ENCODE data around the gene GPR160. TPM values are rescaled to one million over a fixed set of nuclear protein-coding genes. Genes with fewer than 3 reads are reported as not detected.

Gene GPR160
- total RNA-seq, 1 experiment from 2014 or later, result 0.40 TPM

GRCh38 chr3:170075441-170076091 is 37.8 kb downstream of the GPR160 start:
- no peaks in the 10 kb centered on the region for H3K9me3 ChIP-seq (replicated peaks)
- no peak overlapping the region for H3K4me3 ChIP-seq
- no peaks in the 10 kb centered on the region for H3K27me3 ChIP-seq
- H3K36me3 ChIP-seq, result no peaks in the 10 kb centered on the region
- H3K27ac ChIP-seq, result no peak overlapping the region
- no peak for DNase-seq
- peaks cover 6% of the 10 kb centered on the region; the same call in 1 of the 2 replicates for H3K4me1 ChIP-seq

- Histone ChIP-seq H3K9me3 (replicated peaks) (no peaks in the 10 kb centered on the region), H3K27me3 (no peaks in the 10 kb centered on the region), H3K27ac (no peak overlapping the region), H3K4me1 (peaks cover 6% of the 10 kb centered on the region; the same call in 1 of the 2 replicates), H3K4me3 (no peak overlapping the region), H3K36me3 (no peaks in the 10 kb centered on the region)
- DNase-seq, result no peak
These were observed 39.0 kb downstream of the GPR160 start for GRCh38 chr3:170076715-170077238.

GRCh38 chr3:170077361-170077760 is 39.6 kb downstream of the GPR160 start:
- Histone ChIP-seq H3K4me1 (peaks cover 6% of the 10 kb centered on the region; the same call in 1 of the 2 replicates), H3K9me3 (replicated peaks) (no peaks in the 10 kb centered on the region), H3K27me3 (no peaks in the 10 kb centered on the region), H3K27ac (no peak overlapping the region), H3K4me3 (no peak overlapping the region), H3K36me3 (no peaks in the 10 kb centered on the region)
- DNase-seq, result no peak

GRCh38 chr3:170078620-170079281 is 41.0 kb downstream of the GPR160 start:
- H3K9me3 ChIP-seq (replicated peaks), result no peaks in the 10 kb centered on the region
- no peaks in the 10 kb centered on the region for H3K27me3 ChIP-seq
- no peaks in the 10 kb centered on the region for H3K36me3 ChIP-seq
- H3K27ac ChIP-seq, result no peak overlapping the region
- no peak overlapping the region for H3K4me3 ChIP-seq
- peak; percentile 33 to 66 for DNase-seq
- H3K4me1 ChIP-seq, result peaks cover 6% of the 10 kb centered on the region; the same call in 1 of the 2 replicates

- no peak for DNase-seq
- Histone ChIP-seq H3K4me3 (no peak overlapping the region), H3K27me3 (no peaks in the 10 kb centered on the region), H3K36me3 (peaks cover 1% of the 10 kb centered on the region; the same call in 1 of the 2 replicates), H3K27ac (no peak overlapping the region), H3K4me1 (peaks cover 6% of the 10 kb centered on the region; the same call in 1 of the 2 replicates), H3K9me3 (replicated peaks) (no peaks in the 10 kb centered on the region)
These were observed 41.9 kb downstream of the GPR160 start for GRCh38 chr3:170079536-170080165.

DNA sequence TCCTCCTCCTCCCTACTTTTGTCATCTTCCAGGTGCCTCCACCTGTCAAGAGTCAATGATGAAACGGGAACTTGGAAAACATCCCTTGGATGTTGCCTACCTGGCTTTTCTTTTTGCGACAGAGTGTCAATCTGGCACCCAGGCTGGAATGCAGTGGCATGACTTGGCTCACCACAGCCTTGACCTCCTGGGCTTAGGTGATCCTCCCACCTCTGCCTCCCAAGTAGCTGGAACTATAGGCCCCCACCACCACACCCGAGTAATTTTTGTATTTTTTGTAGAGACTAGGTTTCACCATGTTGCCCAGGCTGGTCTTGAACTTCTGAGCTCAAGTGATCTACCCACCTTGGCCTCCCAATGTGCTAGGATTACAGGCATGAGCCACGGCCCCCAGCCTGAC is 42.8 kb downstream of the GPR160 start:
- Histone ChIP-seq H3K27me3 (no peaks in the 10 kb centered on the region), H3K9me3 (replicated peaks) (no peaks in the 10 kb centered on the region)

DNA sequence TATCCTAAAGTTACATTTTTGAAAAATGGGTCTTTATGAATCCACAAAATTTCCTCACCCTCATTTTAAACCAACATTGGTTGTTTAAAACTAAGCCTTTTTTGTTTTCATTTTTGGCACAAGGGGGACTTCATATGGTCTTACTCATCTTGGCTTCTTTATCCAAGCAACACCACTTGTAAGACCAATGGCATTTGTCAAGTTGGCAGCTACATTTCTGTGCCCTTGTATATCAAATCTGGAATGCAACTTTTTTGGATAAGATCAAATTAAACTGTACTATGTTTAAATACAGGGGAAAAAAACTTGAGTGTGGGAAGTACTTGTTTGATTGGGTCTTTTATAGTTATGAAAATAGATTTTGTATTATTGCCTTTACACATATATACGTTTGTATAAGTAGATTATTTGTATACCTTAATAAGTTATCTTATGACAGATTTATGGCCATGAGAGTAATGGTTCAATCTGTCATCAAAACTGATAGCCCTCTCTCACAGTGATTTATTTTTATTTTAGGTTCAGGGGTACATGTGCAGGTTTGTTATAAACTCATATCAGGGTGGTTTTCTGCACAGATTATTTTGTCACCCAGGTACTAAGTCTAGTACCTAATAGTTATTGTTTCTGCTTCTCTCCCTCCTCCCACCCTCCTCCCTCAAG is 43.4 kb downstream of the GPR160 start:
- peaks cover 6% of the 10 kb centered on the region; the same call in 1 of the 2 replicates for H3K4me1 ChIP-seq
- no peak overlapping the region for H3K27ac ChIP-seq
- H3K9me3 ChIP-seq (replicated peaks), result no peaks in the 10 kb centered on the region
- H3K36me3 ChIP-seq, result peaks cover 15% of the 10 kb centered on the region
- DNase-seq, result no peak
- no peak overlapping the region for H3K4me3 ChIP-seq
- no peaks in the 10 kb centered on the region for H3K27me3 ChIP-seq

More for the DNA sequence above, 42.8 kb downstream of the GPR160 start:
- H3K4me3 ChIP-seq, result no peak overlapping the region
- H3K27ac ChIP-seq, result no peak overlapping the region
- peaks cover 9% of the 10 kb centered on the region for H3K36me3 ChIP-seq
- peaks cover 6% of the 10 kb centered on the region; the same call in 1 of the 2 replicates for H3K4me1 ChIP-seq
- no peak for DNase-seq

DNA sequence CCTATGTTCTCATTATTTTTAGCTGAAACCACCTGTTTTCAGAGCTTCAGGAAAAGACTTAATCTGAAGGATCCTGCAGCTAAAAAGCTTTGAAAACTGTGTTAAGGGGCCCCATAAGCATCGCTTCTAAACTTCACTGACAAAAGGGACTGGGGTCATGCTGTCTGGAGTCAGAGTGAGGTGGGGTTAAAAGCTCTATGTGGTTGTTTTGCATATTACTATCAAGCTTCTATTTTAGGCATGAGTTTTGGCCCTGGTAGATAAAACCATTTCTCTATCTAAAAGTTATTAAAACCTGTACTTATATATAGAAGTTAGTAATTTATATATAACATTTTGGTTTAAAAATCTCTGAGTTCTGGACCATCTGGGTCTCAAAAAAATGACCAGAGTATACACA is 45.5 kb downstream of the GPR160 start:
- H3K27me3 ChIP-seq, result no peaks in the 10 kb centered on the region
- no peaks in the 10 kb centered on the region for H3K9me3 ChIP-seq (replicated peaks)
- H3K36me3 ChIP-seq, result peaks cover 36% of the 10 kb centered on the region
- DNase-seq, result no peak
- no peak overlapping the region for H3K27ac ChIP-seq
- H3K4me3 ChIP-seq, result no peak overlapping the region
- peaks cover 6% of the 10 kb centered on the region; the same call in 1 of the 2 replicates for H3K4me1 ChIP-seq

DNA sequence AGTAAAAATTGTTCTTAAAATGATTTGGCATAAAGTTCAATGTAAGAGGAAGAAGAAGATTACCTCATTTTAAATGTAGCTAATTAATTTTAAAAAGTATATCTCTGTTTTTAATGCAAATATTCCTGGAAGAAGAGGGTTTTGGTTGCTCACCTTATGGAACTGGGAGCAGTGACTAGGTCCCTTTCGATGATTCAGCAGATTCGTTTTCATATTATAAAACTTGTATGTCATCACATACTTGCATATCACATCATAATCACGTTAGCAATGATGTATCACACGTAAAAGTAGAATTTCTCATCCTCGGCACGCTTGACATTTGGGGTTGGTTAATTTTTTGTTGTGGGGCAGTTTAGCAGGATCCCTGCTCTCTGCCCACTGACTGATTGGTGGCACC is 47.6 kb downstream of the GPR160 start:
- no peak for DNase-seq
- H3K4me1 ChIP-seq, result no peaks in the 10 kb centered on the region
- no peaks in the 10 kb centered on the region for H3K9me3 ChIP-seq (replicated peaks)
- H3K27me3 ChIP-seq, result no peaks in the 10 kb centered on the region
- H3K27ac ChIP-seq, result no peak overlapping the region
- no peak overlapping the region for H3K4me3 ChIP-seq
- peaks cover 45% of the 10 kb centered on the region for H3K36me3 ChIP-seq

GRCh38 chr3:170089862-170090600 is 52.2 kb downstream of the GPR160 start:
- H3K4me3 ChIP-seq, result no peak overlapping the region
- no peaks in the 10 kb centered on the region for H3K4me1 ChIP-seq
- H3K36me3 ChIP-seq, result peaks cover 68% of the 10 kb centered on the region
- H3K9me3 ChIP-seq (replicated peaks), result no peaks in the 10 kb centered on the region
- H3K27me3 ChIP-seq, result no peaks in the 10 kb centered on the region
- DNase-seq, result no peak
- no peak overlapping the region for H3K27ac ChIP-seq

GRCh38 chr3:170090601-170090981 is 52.8 kb downstream of the GPR160 start:
- H3K9me3 ChIP-seq (replicated peaks), result no peaks in the 10 kb centered on the region
- DNase-seq, result no peak
- no peaks in the 10 kb centered on the region for H3K4me1 ChIP-seq
- peaks cover 68% of the 10 kb centered on the region for H3K36me3 ChIP-seq
- H3K27me3 ChIP-seq, result no peaks in the 10 kb centered on the region
- no peak overlapping the region for H3K4me3 ChIP-seq
- no peak overlapping the region for H3K27ac ChIP-seq

DNA sequence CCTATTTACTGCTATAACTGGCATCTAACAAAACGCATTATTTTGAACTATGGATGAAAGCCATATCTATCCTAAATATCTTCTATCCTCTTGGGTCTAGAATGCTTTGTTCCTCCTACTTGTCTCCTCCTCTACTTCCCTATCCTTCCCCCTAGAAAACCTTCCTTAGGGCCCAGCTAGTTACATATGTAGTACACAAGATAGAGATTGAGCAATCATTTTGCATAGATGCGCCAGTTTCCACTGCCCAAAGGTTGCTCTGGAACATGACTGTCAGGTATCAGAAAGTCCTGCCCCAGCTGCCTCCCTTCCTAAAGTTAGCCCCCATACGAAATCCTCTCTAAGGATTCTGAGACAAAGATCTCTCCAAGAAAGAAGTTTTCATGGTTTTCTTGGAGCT is 55.1 kb downstream of the GPR160 start:
- no peaks in the 10 kb centered on the region for H3K27me3 ChIP-seq
- no peaks in the 10 kb centered on the region for H3K4me1 ChIP-seq
- DNase-seq, result no peak
- H3K27ac ChIP-seq, result no peak overlapping the region
- H3K9me3 ChIP-seq (replicated peaks), result no peaks in the 10 kb centered on the region
- H3K36me3 ChIP-seq, result peaks cover 63% of the 10 kb centered on the region
- no peak overlapping the region for H3K4me3 ChIP-seq

DNA sequence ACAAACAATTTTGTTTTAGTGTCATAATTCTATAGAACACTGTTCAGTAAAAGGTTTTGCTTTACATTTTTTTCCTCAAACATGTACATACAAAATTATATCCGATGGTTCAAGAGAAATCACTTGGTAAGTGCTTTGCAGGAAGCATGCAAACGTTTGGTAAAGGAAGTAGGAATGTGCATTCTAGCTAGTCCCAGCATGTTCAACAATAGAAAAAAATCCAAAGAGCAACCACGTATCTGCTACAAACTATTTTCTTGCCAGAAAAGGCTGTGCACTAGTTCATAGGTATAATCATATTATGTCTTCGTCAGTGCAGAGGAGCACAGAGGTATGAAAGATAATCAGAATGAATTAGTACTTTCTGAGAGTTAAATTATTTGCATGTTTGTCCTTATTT is 58.0 kb downstream of the GPR160 start:
- H3K9me3 ChIP-seq (replicated peaks), result no peaks in the 10 kb centered on the region
- H3K27me3 ChIP-seq, result no peaks in the 10 kb centered on the region
- H3K36me3 ChIP-seq, result peaks cover 58% of the 10 kb centered on the region
- no peak for DNase-seq
- no peak overlapping the region for H3K27ac ChIP-seq
- H3K4me3 ChIP-seq, result no peak overlapping the region
- H3K4me1 ChIP-seq, result no peaks in the 10 kb centered on the region

DNA sequence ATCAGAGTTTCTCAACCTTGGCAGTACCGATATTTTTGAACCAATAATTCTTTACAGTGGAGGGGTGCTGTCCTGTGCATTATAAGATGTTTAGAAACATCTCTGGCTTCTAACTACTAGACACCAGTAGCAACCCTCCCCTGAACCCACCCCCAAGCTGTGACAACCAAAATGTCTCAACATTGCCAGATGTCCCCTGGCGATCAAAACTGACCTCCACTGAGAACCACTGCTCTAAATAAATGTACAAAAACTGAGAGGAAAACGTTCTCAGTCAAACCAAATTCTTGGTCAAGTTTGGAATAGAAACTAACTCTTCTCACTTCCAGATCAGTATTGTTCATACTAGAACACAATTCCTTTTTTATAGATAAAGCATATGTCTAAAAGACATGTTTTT is 58.5 kb downstream of the GPR160 start:
- DNase-seq, result no peak
- Histone ChIP-seq H3K4me1 (no peaks in the 10 kb centered on the region), H3K9me3 (replicated peaks) (no peaks in the 10 kb centered on the region), H3K4me3 (no peak overlapping the region), H3K27ac (no peak overlapping the region), H3K36me3 (peaks cover 58% of the 10 kb centered on the region), H3K27me3 (no peaks in the 10 kb centered on the region)
